A673 (cell line): ENCODE data around the gene PRR7.
A peak's percentile ranks its signal among the peaks of the same experiment; 100 is the strongest.

Experiments
- CTCF ChIP-seq: fragments of 300-800, 200-600 bp; sonication (generic); conservative IDR thresholded peaks from 2 replicates; pipeline ENCODE4 v1.5.1; 2017; ENCODE audit warnings: low read depth, mild to moderate bottlenecking, antibody characterized with exemption, low read length, moderate library complexity, mixed read lengths
- EZH2 ChIP-seq: fragments of 200-600 bp; sonication (generic); IDR thresholded peaks from 2 replicates; pipeline ENCODE4 v1.6.1; 2017; ENCODE audit warnings: borderline replicate concordance, low read depth, mild to moderate bottlenecking, mixed read lengths, antibody characterized with exemption, low read length; ENCODE audit not compliant: poor library complexity, severe bottlenecking

- peak; percentile 29 for TF ChIP-seq CTCF
- no peak for TF ChIP-seq EZH2
Observed at GRCh38 chr5:177489119-177489716, 42.6 kb downstream of the PRR7 start.
